ES-I3 (cell line): Measurements from ENCODE around the gene STAMBP.
"Not testable (repeated sequence)": the region's sequence is repeated elsewhere in the genome, so short reads cannot be mapped to it uniquely, and the experiment has no call there.

Experiments used
- H3K36me3 ChIP-seq: 2 replicates; pipeline ENCODE4 v1.6.1; 2013; ENCODE audit warnings: mild to moderate bottlenecking, low read length, control low read depth, moderate library complexity; ENCODE audit not compliant: insufficient read depth
- H3K4me1 ChIP-seq: 2 replicates; pipeline ENCODE4 v1.6.1; 2013; ENCODE audit warnings: mild to moderate bottlenecking, control low read depth, low read length; ENCODE audit not compliant: insufficient read depth
- H3K9ac ChIP-seq: 2 replicates; pipeline ENCODE4 v1.6.1; 2013; ENCODE audit warnings: low read depth, mild to moderate bottlenecking, low read length, moderate library complexity
- H3K9me3 ChIP-seq: 2 replicates; pipeline ENCODE4 v1.6.1; 2013; ENCODE audit warnings: mild to moderate bottlenecking, low read length, moderate library complexity; ENCODE audit not compliant: control insufficient read depth, insufficient read depth

STAMBP gene

DNA sequence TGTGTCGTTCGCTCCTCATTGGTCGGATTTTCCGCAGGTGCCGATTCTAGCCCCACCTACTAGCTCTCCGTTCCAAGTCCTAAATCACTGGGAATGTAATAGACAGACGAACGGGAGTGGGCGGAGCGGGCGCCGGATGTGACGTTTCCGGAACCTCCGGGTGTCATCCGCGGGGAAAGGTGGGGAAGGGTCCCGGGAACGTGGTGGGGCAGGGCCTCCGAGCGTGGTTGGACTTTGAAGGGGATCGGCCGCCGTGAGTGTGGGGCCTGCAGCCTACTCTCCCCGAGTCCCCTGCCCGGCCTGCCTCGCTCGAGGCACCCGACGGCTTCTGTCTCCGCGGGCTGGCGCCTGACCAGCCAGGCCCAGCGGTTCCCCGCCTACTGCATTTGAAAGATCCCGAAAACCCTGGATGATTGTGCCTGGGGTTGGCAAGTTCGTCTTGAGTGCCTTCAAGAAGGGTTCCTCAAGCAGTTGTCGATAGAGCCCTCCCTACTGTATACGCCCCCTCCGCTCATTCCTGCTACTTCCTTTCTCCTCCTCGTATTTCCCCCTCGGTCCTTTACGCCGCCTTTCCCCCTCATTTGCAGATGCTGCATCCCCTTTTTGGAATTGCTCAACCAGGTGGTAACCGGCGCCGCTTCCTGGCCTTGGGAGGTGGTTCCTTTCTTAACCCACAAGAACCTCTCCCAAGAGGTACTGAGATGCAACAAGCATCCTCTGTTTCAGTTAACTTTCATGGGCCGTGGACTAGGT, at the start of gene STAMBP:
STAMBP (plus strand) TSS at position 144 of the 753 bp plus-strand sequence. CDS start 1,896 bp downstream, outside the sequence.
- Histone ChIP-seq H3K9me3 (no peaks in the 10 kb centered on the region), H3K36me3 (peaks cover 8% of the 10 kb centered on the region), H3K4me1 (no peaks in the 10 kb centered on the region; the same call in 1 of the 2 replicates), H3K9ac (peak within 1 kb of the TSS; percentile 87)

DNA sequence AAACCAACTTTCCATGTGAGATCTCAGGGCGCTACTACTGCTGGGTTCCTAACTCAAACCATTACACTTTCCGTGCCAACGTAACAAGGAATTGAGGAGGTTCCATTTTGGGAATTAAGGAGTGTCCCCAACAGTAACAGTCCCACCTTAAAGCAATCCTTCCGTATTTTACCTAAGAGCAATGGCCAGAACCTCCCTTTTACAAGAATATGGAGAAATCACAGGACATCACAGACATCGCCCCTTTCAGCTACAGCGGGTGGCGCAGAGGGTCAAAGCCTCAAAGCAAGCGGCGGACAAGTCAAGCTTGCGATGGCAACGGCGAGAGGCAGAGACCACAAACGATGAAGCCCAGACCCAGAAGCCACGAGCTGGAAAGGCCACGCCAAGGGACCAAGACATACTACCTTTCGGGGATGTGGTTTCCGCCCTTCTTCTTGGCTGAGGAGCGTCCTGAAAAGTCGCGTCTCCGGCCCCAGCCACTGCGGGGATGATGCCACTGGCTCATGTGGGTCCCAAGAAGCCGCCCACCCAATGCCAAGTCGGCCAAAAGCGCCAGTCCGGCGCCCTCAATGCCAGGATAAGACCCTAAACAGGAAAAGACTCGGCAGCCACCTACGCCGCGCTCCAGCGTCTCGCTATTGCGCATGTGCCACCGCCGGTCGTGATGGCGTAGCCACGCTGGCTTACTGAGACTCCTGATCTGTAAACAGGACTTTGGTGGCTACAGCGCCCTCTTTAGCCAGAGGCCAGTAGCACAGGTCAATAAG, 49.1 kb upstream of the STAMBP start, which contains the start of gene DUSP11:
DUSP11 (minus strand) TSS at position 637 of the 770 bp plus-strand sequence; CDS start at position 508, 129 bp downstream.
- peaks cover 7% of the 10 kb centered on the region; the same call in 1 of the 2 replicates for H3K4me1 ChIP-seq
- H3K36me3 ChIP-seq = peaks cover 6% of the 10 kb centered on the region
- H3K9ac ChIP-seq = peak within 1 kb of the TSS; percentile 94
- no peaks in the 10 kb centered on the region; the same call in 1 of the 2 replicates for H3K9me3 ChIP-seq

DNA sequence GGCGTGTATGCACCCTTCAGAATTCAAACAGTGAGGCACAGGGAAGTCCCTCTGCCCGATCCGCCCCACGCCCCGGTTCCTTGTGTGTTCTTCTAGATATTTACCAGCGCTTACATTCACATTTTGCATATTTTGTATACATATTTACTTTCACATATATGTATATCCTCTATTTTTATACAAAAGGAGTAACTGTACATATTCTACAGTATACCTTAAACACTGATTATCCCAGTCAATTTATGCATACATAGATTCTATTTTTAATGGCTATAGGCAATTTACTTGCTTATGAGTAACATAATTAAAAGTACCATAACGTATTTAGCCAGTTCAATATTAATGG, 48.6 kb upstream of the STAMBP start:
- peaks cover 6% of the 10 kb centered on the region for H3K36me3 ChIP-seq
- H3K9ac ChIP-seq = peak overlapping the region; percentile 17; the same call in 1 of the 2 replicates
- H3K4me1 ChIP-seq = peaks cover 7% of the 10 kb centered on the region; the same call in 1 of the 2 replicates

DNA sequence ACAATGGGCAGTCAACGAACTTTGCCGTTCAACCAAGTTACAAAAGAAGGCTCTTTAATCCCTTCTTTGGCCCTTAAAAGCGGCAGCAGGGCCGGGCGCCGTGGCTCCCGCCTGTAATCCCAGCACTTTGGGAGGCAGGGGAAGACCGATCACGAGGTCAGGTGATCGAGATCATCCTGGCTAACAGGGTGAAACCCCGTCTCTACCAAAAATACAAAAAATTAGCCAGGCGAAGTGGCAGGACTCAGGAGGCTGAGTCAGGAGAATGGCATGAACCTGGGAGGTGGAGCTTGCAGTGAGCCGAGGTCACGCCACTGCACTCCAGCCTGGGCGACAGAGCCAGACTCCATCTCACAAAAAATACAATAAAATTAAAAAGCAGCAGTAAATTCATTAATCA, 45.4 kb upstream of the STAMBP start:
- H3K4me1 ChIP-seq, H3K36me3 ChIP-seq, H3K9me3 ChIP-seq: not testable (repeated sequence)
- H3K9ac ChIP-seq = peak overlapping the region; percentile 39; the same call in 1 of the 2 replicates

More for the DNA sequence above, 48.6 kb upstream of the STAMBP start:
- no peaks in the 10 kb centered on the region; the same call in 1 of the 2 replicates for H3K9me3 ChIP-seq

DNA sequence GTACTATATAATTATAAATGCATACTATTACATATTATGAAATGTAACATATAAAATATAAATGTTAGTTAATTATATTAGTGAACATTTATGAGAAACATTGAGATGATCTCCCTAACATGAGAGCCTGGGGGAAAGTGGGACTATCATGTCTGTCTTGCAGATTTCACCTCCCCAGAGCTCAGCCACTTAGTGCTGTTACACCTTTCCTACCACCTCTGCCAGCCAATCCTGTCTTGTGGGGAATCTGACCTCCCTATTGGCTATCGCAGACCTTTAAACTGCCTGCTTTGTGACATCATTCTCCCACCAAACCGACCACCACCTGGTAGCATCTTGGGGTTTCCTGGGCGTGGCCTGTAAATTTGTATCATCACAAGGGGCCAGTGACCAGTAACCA, 44.9 kb upstream of the STAMBP start, which contains the start of gene C2orf78:
C2orf78 (plus strand) TSS at position 301 of the 400 bp plus-strand sequence. CDS start 127 bp downstream, outside the sequence.
- H3K36me3 ChIP-seq, H3K9me3 ChIP-seq, H3K4me1 ChIP-seq: not testable (repeated sequence)
- H3K9ac ChIP-seq = peak within 1 kb of the TSS; percentile 39; the same call in 1 of the 2 replicates

DNA sequence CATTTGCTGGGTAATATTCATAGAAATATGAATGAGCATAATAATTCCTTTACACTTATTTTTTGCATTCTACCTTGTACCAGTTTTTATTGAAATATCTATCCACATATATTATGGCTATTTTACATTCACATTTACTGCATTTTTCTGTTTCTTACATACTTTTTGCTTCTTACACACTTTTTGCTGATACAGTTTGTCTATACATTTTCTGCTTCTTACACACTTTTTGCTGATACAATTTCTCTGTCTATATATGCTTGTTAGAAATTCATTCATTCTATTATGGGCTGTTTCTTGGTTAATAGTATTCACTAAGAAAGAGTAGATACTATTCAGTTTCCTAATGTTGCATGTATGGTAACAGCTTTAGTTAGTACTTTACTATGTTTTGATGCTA, 16.9 kb upstream of the STAMBP start:
- no peaks in the 10 kb centered on the region for H3K4me1 ChIP-seq
- no peaks in the 10 kb centered on the region for H3K36me3 ChIP-seq
- H3K9me3 ChIP-seq = no peaks in the 10 kb centered on the region
- H3K9ac ChIP-seq = no peak overlapping the region

DNA sequence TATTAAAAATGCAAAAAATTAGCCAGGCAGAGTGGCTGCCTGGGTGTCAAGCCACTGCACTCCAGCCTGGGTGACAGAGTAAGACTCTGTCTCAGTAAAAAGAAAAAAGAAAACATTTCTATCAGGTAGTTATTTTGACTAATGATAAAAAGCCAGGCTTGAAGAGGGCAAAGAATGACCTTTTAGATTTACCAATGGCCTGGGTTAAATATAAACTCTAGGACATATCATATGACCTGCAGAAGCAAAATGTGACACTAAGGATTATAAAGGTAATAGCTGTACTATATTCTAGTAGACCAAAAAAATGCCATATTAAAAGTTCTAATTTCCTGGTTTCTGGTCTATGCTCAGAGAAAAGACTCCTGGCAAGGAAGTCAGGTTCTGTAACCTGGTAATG, 16.1 kb upstream of the STAMBP start:
- Histone ChIP-seq H3K9ac (no peak overlapping the region), H3K36me3 (no peaks in the 10 kb centered on the region), H3K9me3 (no peaks in the 10 kb centered on the region), H3K4me1 (no peaks in the 10 kb centered on the region)

DNA sequence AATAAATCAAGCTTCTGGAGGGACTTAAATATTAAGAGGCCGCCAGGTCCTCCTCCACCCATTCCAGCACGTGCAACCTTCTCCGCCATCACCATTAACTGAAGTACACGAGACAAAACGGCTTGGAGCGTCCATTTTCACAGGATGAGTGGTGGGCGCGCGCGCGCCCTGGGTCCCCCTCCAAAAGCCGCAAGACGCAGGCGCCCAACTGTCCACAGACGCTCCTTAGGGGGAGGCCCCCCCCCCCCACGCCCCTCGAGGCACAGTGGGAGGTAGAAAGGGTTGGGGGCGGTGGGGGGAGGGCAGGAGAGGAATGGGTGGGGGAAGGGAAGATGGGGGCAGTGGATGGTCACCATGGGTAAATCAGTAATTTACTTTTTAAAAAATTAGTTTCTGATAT, 10.5 kb upstream of the STAMBP start:
- Histone ChIP-seq H3K4me1 (no peaks in the 10 kb centered on the region), H3K9me3 (no peaks in the 10 kb centered on the region), H3K9ac (no peak overlapping the region), H3K36me3 (no peaks in the 10 kb centered on the region)

DNA sequence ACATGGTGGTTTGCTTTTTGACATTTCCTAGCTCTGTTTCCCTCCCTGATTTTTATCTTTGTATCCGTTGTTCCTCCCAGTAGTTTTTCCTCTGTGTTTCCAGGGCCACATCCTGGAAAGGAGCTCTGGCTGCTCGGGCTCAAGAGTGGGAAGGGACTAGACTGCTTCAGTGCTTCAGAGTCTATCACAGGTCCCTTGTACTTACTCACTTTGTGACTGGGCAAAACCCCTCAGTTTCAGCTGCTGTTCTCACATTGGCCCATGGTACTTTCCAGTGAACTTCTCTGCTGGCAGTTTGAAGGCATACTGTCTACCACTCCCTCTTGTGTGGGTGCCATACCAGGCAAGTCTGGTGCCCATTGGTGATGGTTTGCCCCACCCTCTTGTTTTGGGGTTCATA, 7.5 kb upstream of the STAMBP start:
- H3K9ac ChIP-seq = no peak overlapping the region

DNA sequence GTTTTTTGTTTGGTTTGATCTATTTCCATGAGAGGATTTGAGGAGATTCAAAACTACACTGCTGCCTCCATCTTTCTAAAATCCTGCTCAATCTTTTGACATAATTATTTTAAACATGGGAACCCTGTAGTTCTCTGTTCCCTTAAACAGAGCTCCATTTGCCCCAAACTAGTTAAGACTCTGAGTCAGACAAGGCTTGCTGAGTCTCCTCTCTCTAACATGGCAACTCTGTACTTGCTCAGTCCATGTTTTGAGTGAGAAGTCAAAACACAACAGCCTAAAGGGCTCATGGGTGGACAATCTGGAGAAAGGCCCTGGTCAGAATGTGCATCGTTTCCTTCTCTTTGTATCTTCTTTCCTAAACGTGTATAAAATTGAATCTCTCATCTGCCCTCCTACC, 7.1 kb upstream of the STAMBP start:
- H3K4me1 ChIP-seq = no peaks in the 10 kb centered on the region
- no peaks in the 10 kb centered on the region for H3K36me3 ChIP-seq
- no peak overlapping the region for H3K9ac ChIP-seq
- no peaks in the 10 kb centered on the region for H3K9me3 ChIP-seq

More for the DNA sequence above, 7.5 kb upstream of the STAMBP start:
- H3K9me3 ChIP-seq = no peaks in the 10 kb centered on the region
- no peaks in the 10 kb centered on the region for H3K36me3 ChIP-seq
- no peaks in the 10 kb centered on the region for H3K4me1 ChIP-seq

DNA sequence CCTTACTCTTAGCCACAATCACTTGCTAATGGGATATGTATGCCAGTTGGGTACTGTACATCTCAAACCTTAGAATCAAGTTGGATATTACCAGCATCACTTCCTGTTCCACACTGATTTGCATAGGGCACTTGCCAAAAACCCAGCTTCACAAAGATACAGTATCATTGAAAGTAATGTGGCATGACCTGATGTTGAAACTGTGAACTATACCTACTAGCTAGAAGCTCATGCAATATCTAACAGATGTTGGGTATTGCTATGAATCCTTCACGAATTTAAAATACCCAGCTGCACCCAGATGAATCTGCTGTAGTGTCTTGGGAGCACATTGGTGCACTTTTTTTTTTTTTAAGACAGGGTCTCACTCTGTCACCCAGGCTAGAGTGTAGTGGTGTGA, 6.5 kb upstream of the STAMBP start:
- Histone ChIP-seq H3K9me3 (no peaks in the 10 kb centered on the region), H3K4me1 (no peaks in the 10 kb centered on the region), H3K36me3 (no peaks in the 10 kb centered on the region), H3K9ac (no peak overlapping the region)

DNA sequence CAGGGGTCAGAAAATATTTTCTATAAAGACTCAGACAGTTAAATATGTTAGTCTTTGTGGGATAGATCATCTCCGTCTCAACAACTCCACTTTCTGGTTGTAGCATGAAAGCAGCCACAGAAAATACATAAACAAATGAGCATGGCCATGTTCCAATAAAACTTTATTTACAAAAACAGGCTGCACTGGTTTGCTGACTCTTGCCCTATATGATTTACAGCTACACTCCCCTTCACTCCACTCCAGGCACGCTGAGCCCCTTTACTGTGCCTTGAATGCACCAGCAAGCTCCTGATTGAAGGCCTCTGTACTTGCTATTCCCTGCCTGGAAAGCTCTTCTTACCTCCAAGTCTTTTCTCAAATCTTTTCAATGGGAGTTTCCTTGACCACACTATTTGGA, 5.8 kb upstream of the STAMBP start:
- H3K9ac ChIP-seq = no peak overlapping the region
- no peaks in the 10 kb centered on the region for H3K4me1 ChIP-seq

DNA sequence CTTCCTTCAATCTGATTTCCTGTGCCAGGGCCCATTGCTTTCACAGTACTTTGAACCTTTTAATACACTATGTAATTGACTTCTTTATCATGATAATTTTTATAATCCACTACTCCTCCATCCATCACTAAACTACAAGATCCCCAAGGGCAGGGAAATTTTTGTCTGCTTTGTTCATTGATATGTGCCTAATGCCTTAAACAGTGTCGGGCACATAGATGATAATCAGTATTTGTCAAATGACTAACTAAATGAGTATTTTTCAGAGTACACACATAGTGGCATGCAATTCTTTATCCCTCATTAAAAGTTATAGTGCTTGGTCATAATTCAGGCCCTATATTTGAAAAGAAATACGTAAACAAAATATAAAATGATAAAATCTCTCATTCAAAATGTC, 5.3 kb upstream of the STAMBP start:
- H3K9ac ChIP-seq = no peak overlapping the region
- no peaks in the 10 kb centered on the region for H3K9me3 ChIP-seq
- no peaks in the 10 kb centered on the region for H3K36me3 ChIP-seq
- no peaks in the 10 kb centered on the region for H3K4me1 ChIP-seq

More for the DNA sequence above, 5.8 kb upstream of the STAMBP start:
- Histone ChIP-seq H3K36me3 (no peaks in the 10 kb centered on the region), H3K9me3 (no peaks in the 10 kb centered on the region)

DNA sequence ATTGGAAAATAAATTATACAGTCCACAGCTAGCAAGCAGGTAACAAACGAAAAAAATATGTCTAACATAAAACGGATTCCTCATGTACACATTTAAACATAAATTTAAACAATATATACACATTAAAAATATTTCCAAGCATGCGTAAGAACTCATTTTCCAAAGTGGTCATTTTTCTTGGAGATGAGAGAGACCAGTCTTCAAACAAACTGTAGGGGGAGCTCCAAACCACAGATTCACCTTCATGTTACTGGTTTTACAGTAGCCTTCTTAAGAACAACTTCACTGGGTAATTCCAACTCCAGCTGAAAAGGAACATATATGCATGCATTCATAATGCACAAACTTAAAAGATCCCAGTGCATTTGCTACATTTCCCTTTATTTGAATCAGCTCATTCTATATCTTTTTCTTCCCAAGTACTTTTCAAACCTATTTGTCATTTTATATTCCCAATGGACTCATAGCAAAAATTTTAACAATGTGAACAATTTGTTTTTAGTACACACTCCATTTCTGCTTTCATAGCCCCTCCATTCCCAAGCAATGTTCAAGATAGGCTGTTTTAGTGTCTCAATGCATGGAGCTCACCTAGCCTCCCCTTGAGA, 4.7 kb upstream of the STAMBP start:
- H3K4me1 ChIP-seq = no peaks in the 10 kb centered on the region
- H3K9me3 ChIP-seq = no peaks in the 10 kb centered on the region
- no peak overlapping the region for H3K9ac ChIP-seq
- no peaks in the 10 kb centered on the region for H3K36me3 ChIP-seq
